ENCODE data around the gene TNNI3K. TPM values are rescaled to one million over a fixed set of nuclear protein-coding genes. Genes with fewer than 3 reads are reported as not detected.
A peak's percentile ranks its signal among the peaks of the same experiment; 100 is the strongest.

The TNNI3K gene
- total RNA-seq, 1 donor from 2014 or later: 2.7 TPM

GRCh38 chr1:74392840-74393239 lies 157.7 kb downstream of the TNNI3K start:
- no peak for DNase-seq

GRCh38 chr1:74395571-74395970 lies 160.4 kb downstream of the TNNI3K start:
- peak; percentile 24 for DNase-seq

GRCh38 chr1:74396462-74396861 lies 161.3 kb downstream of the TNNI3K start:
- DNase-seq: no peak

GRCh38 chr1:74396933-74397332 lies 161.7 kb downstream of the TNNI3K start:
- peak; percentile 62 for DNase-seq

DNA sequence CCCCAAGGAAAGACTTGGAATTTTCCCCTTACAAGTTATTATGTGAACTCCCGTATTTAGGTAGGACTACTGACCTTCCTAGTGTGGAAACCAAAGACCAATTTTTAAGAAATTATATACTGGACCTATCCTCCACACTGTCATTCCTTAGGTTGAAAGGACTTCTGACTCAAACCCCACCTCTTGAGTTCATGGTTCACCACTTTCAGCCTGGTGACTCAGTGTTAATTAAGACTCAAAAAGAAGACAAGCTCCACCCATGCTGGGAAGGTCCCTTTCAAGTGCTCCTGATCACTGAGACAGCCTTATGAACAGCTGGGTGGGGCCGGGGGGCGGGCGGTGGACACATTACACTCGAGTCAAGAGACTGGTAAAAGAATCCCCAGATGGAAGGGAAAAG lies 164.1 kb downstream of the TNNI3K start:
- DNase-seq: no peak

GRCh38 chr1:74402873-74403272 lies 167.7 kb downstream of the TNNI3K start:
- DNase-seq: no peak

DNA sequence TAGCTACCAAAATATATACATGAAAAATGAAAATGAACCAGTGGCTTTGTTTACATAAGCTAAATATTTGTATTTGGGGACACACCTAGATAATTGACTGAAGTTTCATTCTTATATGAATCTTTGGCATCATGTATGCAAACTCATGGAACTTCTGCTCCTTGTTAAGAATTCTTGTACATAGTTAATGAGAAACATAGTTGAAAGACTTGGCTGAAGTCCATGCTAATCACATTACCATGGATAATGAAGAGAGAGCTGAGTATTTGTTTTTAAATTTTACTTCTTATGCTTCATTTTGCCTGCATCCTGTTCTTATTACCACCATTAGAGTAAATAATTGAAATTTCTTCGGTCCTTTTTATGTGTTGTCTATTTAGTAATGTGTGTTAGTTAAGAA lies 168.4 kb downstream of the TNNI3K start:
- no peak for DNase-seq

DNA sequence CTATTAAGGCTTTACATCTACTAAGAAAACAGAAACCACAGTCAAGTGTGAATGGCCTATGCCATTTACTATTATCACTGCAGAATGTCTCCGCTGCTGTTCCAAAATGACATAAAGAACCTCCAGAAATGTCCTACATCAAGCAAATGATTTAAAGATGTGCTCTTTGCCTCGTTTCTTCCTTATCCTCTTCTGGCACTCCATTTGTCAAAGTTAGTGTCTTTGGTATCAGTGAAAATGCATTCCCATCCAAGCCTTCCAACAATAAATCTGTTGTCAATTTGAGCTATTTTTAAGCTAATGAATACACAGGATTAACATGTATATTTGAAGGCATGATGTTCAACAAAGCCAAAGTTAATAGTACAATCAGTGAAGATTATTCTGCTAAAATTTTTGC lies 171.6 kb downstream of the TNNI3K start:
- DNase-seq: no peak

- DNase-seq: no peak
Measured at GRCh38 chr1:74407902-74408301, 172.7 kb downstream of the TNNI3K start.

DNA sequence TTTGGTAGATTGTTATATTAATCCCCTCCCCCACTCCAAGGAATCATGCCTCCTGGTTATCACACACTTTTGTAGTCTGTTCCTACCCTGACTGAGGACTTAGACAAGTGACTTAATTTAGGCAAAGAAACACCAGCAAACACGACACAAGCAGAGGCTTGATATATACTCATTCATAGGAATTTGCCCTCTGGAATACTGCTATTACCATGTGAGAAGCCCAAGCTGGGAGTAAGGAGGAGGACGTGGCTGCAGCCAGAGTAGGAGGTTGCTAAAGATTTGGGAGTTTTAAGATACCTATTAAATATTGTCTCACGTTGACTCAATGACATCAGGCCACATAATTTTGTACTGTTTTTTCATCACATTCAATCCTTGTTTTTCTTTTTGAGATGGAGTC lies 177.1 kb downstream of the TNNI3K start:
- DNase-seq: no peak

DNA sequence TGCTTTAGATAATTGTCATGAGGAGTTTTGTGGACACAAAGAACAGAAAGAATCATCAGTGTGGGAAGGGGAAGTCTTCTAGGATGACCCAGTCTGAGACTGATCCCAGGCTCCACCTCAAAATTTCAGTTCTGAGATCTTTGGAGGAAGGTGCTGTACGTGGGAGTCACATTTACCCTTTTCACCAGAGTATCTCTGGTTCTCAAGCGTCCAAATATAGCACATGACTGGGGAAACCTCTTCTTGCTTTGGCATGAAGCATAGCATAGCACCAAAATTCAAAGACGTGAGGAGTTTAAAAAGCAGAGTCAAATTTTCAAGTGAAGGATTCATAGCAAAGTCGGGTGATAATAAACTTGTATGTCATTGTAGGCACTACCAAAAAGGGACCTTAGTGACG lies 180.7 kb downstream of the TNNI3K start:
- no peak for DNase-seq

- DNase-seq: no peak
Measured at GRCh38 chr1:74419611-74420010, 184.4 kb downstream of the TNNI3K start.

GRCh38 chr1:74420467-74420866 lies 185.3 kb downstream of the TNNI3K start:
- no peak for DNase-seq

DNA sequence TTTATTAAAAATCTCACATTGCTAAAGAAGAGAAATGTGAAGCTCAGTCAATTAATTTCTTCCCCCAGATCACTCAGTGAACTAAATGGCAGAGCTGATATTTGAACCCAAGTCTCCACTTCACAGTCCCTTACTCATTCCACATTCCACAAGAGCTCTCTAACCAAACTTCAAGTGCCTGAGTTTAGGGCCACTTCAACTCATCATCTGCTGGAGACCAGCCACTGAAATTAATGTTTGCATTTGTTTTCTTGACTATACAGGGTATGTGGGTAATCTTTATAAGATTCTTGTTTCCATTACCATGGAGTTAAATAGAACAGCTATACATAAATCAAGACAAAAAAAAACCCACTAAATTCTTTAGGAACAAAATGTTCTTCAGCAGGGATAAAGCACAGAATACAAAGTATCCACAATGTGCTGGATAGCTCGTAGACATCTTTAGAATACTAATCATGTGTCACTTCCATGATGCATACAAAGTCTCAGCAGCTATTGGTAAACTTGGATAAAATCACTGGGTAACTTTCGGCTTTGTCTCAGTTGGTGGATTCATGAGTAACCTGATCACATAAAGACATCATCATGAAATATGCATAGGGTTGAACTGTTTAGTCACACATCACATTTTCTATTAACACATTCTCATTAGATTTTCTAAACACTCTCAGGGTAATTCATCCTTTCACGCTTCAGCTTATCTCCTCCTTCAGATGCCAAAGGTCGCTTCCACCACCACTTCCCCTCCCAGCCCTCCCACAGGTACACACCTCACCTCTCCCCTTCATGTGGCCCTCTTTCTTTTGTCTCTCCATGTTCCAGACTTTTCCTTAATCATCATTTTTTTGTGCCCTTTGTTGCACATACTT lies 187.5 kb downstream of the TNNI3K start:
- DNase-seq: peak; percentile 32

GRCh38 chr1:74423471-74423870 lies 188.3 kb downstream of the TNNI3K start:
- no peak for DNase-seq

GRCh38 chr1:74425676-74426075 lies 190.5 kb downstream of the TNNI3K start:
- no peak for DNase-seq

- DNase-seq: peak; percentile 10
Measured at GRCh38 chr1:74426208-74426937, 191.2 kb downstream of the TNNI3K start.

DNA sequence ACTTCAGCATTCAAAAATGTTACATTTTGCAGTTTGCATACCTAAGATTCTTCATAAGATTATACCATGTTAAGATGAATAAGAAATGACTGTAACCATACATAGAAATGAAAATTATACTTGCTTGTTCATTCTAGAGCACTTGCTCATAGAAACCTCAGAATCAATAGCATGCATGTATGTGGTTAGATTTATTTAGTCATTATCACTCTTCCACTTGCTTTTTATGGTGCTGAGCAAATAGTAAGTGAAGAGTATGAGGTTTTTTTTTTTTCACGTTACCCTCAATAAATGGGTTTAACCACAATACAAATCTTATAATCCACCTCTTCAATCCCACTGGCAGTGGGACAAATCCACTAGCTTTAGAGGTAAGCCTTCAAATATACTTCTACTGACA lies 192.5 kb downstream of the TNNI3K start:
- DNase-seq: peak; percentile 27

GRCh38 chr1:74429580-74429979 lies 194.4 kb downstream of the TNNI3K start:
- DNase-seq: no peak

DNA sequence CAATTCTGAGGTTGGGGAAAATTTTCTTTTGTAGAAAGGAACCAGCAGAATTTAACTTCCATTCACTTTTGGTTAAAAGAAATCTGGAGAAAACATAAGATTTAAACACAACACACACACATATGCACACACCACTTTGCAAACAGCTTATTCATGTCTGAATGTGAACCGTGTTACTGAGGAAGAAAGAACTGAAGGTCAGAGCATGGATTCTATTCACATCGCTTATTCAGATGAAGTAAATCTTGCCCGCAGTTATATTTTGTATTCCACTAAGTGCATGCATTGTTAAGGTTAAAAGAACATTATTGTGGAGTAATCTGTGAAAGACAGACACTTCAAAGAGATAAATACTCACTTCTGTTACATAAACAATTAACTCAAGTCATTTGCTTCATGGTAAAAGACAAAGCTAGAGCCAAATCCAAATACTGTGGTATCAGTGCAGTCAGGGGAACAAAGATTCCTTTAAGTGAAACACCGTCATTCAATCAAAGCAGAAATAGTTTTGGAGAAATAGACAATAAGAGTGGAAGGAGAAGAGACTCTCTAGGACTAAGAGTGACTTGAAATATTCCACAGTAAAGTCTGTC lies 195.3 kb downstream of the TNNI3K start:
- DNase-seq: no peak

GRCh38 chr1:74431531-74431930 lies 196.3 kb downstream of the TNNI3K start:
- DNase-seq: no peak

DNA sequence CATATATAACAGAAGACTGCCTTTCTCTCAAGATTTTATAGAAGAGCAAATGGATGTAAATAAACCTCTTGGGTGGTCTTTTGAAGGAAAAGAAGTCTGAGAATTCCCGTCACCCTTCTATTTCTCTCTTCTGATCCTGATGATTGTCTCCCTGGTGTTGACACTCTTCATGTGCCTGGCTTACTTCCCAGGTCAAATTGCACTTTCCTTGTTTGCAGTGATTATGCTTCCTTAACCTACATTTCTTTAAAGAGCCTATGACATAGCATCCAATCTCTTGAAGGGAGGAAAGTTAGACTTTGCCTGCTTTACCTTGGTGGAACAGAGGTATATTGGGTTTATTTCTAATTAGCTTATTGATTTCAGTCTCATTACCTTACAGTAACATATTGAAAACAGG lies 197.1 kb downstream of the TNNI3K start:
- DNase-seq: no peak

- no peak for DNase-seq
Measured at GRCh38 chr1:74434321-74434720, 199.1 kb downstream of the TNNI3K start.

Measured in tongue (tissue), 2 donors.